ENCODE measurements around the gene LRRFIP1.
"Not testable (repeated sequence)": the region's sequence is repeated elsewhere in the genome, so short reads cannot be mapped to it uniquely, and the experiment has no call there.

LRRFIP1 gene

GRCh38 chr2:237686659-237687136, 59.3 kb downstream of the LRRFIP1 start:
- Histone ChIP-seq H3K9ac (ENCODE audit: low read length) (no peak overlapping the region), H3K27me3 (replicated peaks; ENCODE audit: insufficient read depth, low read length) (no peaks in the 10 kb centered on the region), H3K4me1 (ENCODE audit: low read length) (no peaks in the 10 kb centered on the region), H3K4me3 (ENCODE audit: low read length) (no peak overlapping the region), H2AFZ (ENCODE audit: low read length) (no peak overlapping the region), H3K9me2 (replicated peaks; ENCODE audit: insufficient read depth, low read length) (no peaks in the 10 kb centered on the region), H3K4me2 (ENCODE audit: low read depth, low read length) (no peak overlapping the region), H4K20me1 (ENCODE audit: insufficient read depth, low read length) (no peaks in the 10 kb centered on the region), H3F3A (ENCODE audit: insufficient read depth, low read length) (no peaks in the 10 kb centered on the region), H3K79me2 (ENCODE audit: low read length) (no peaks in the 10 kb centered on the region), H3K27ac (ENCODE audit: low read length) (no peak overlapping the region), H3K9me3 (replicated peaks; ENCODE audit: insufficient read depth, low read length) (no peaks in the 10 kb centered on the region), H3K36me3 (replicated peaks; ENCODE audit: insufficient read depth, low read length) (no peaks in the 10 kb centered on the region)
- no peak for TF ChIP-seq EZH2 (optimal IDR thresholded peaks at IDR 0.05; ENCODE audit: low read depth, low read length)
- peak; percentile 35 for TF ChIP-seq CTCF (IDR thresholded peaks at IDR 0.05; ENCODE audit: low read length)
- DNase-seq, result no peak

GRCh38 chr2:237688081-237688480, 60.7 kb downstream of the LRRFIP1 start:
- Histone ChIP-seq H3K4me1 (ENCODE audit: low read length) (no peaks in the 10 kb centered on the region), H3K9me2 (replicated peaks; ENCODE audit: insufficient read depth, low read length) (no peaks in the 10 kb centered on the region), H3K79me2 (ENCODE audit: low read length) (peaks cover 9% of the 10 kb centered on the region), H3F3A (ENCODE audit: insufficient read depth, low read length) (no peaks in the 10 kb centered on the region), H3K36me3 (replicated peaks; ENCODE audit: insufficient read depth, low read length) (no peaks in the 10 kb centered on the region), H3K9me3 (replicated peaks; ENCODE audit: insufficient read depth, low read length) (no peaks in the 10 kb centered on the region), H3K4me2 (ENCODE audit: low read depth, low read length) (no peak overlapping the region), H3K27me3 (replicated peaks; ENCODE audit: insufficient read depth, low read length) (no peaks in the 10 kb centered on the region), H4K20me1 (ENCODE audit: insufficient read depth, low read length) (no peaks in the 10 kb centered on the region), H3K27ac (ENCODE audit: low read length) (no peak overlapping the region), H3K9ac (ENCODE audit: low read length) (no peak overlapping the region), H3K4me3 (ENCODE audit: low read length) (no peak overlapping the region), H2AFZ (ENCODE audit: low read length) (no peak overlapping the region)
- TF ChIP-seq EZH2phosphoT487 (IDR thresholded peaks at IDR 0.05; ENCODE audit: low read length) (no peak), EZH2 (optimal IDR thresholded peaks at IDR 0.05; ENCODE audit: low read depth, low read length) (no peak), CTCF (IDR thresholded peaks at IDR 0.05; ENCODE audit: low read length) (no peak)
- DNase-seq, result no peak

- not testable (repeated sequence) for H3K4me1 ChIP-seq (ENCODE audit: low read length); H3K9me2 ChIP-seq (replicated peaks; ENCODE audit: insufficient read depth, low read length); H3K36me3 ChIP-seq (replicated peaks; ENCODE audit: insufficient read depth, low read length); H3K9me3 ChIP-seq (replicated peaks; ENCODE audit: insufficient read depth, low read length); H3K9ac ChIP-seq (ENCODE audit: low read length); H3K27me3 ChIP-seq (replicated peaks; ENCODE audit: insufficient read depth, low read length); H3F3A ChIP-seq (ENCODE audit: insufficient read depth, low read length); H3K4me3 ChIP-seq (ENCODE audit: low read length); H2AFZ ChIP-seq (ENCODE audit: low read length); H4K20me1 ChIP-seq (ENCODE audit: insufficient read depth, low read length); H3K27ac ChIP-seq (ENCODE audit: low read length); DNase-seq; H3K4me2 ChIP-seq (ENCODE audit: low read depth, low read length)
- peaks cover 13% of the 10 kb centered on the region for H3K79me2 ChIP-seq (ENCODE audit: low read length)
These were observed 61.2 kb downstream of the LRRFIP1 start for GRCh38 chr2:237688541-237688940.

- H3K79me2 ChIP-seq (ENCODE audit: low read length), result peaks cover 23% of the 10 kb centered on the region
- no peak overlapping the region for H3K27ac ChIP-seq (ENCODE audit: low read length)
- no peaks in the 10 kb centered on the region; the same call in 1 of the 2 replicates for H3K4me1 ChIP-seq (ENCODE audit: low read length)
- no peaks in the 10 kb centered on the region for H3K27me3 ChIP-seq (replicated peaks; ENCODE audit: insufficient read depth, low read length)
- H3K9me3 ChIP-seq (replicated peaks; ENCODE audit: insufficient read depth, low read length), result no peaks in the 10 kb centered on the region
- H3K4me3 ChIP-seq (ENCODE audit: low read length), result no peak overlapping the region
- H2AFZ ChIP-seq (ENCODE audit: low read length), result no peak overlapping the region
- no peak for TF ChIP-seq EZH2 (optimal IDR thresholded peaks at IDR 0.05; ENCODE audit: low read depth, low read length)
- TF ChIP-seq CTCF (IDR thresholded peaks at IDR 0.05; ENCODE audit: low read length), result no peak
- TF ChIP-seq EZH2phosphoT487 (IDR thresholded peaks at IDR 0.05; ENCODE audit: low read length), result no peak
- H3K4me2 ChIP-seq (ENCODE audit: low read depth, low read length), result no peak overlapping the region
- H3F3A ChIP-seq (ENCODE audit: insufficient read depth, low read length), result peaks cover 12% of the 10 kb centered on the region
- no peak overlapping the region for H3K9ac ChIP-seq (ENCODE audit: low read length)
- no peaks in the 10 kb centered on the region for H3K9me2 ChIP-seq (replicated peaks; ENCODE audit: insufficient read depth, low read length)
- H4K20me1 ChIP-seq (ENCODE audit: insufficient read depth, low read length), result no peaks in the 10 kb centered on the region
- no peak for DNase-seq
- H3K36me3 ChIP-seq (replicated peaks; ENCODE audit: insufficient read depth, low read length), result no peaks in the 10 kb centered on the region
These were observed 62.1 kb downstream of the LRRFIP1 start for GRCh38 chr2:237689336-237690131.

Data from MM.1S (cell line).